WERI-Rb-1 (cell line): ENCODE measurements around the gene SLC35D2.

Source experiments
- DNase-seq: peaks from one replicate; pipeline ENCODE4 v3.0.0-alpha.2; 2020
- H3K27ac ChIP-seq: fragments of 250-450 bp; sonication (Bioruptor Pico); 2 replicates; pipeline ENCODE4 v1.5.1; 2020; ENCODE audit warnings: mild to moderate bottlenecking, moderate library complexity
- H3K27me3 ChIP-seq: fragments of 250-450 bp; sonication (Bioruptor Pico); 2 replicates; pipeline ENCODE4 v1.5.1; 2021; ENCODE audit warnings: mild to moderate bottlenecking, low read depth, moderate library complexity; ENCODE audit not compliant: insufficient read depth, severe bottlenecking
- H3K36me3 ChIP-seq: fragments of 250-450 bp; sonication (Bioruptor Pico); 2 replicates; pipeline ENCODE4 v1.5.1; 2020; ENCODE audit warnings: mild to moderate bottlenecking, moderate library complexity
- H3K4me3 ChIP-seq: 2 replicates; pipeline ENCODE4 v1.5.1; 2011; ENCODE audit warnings: low read depth, mild to moderate bottlenecking, control low read depth, low read length
- H3K9me3 ChIP-seq: fragments of 250-450 bp; sonication (Bioruptor Pico); 2 replicates; pipeline ENCODE4 v1.5.1; 2021; ENCODE audit warnings: mild to moderate bottlenecking, moderate library complexity; ENCODE audit not compliant: severe bottlenecking
- CTCF ChIP-seq: IDR thresholded peaks from 2 replicates; pipeline ENCODE4 v1.5.1; 2011; ENCODE audit warnings: low read depth, mild to moderate bottlenecking, control low read depth, inconsistent platforms, low read length

SLC35D2 gene

GRCh38 chr9:96343515-96344360, 39.8 kb downstream of the SLC35D2 start:
- no peaks in the 10 kb centered on the region for H3K27me3 ChIP-seq
- no peak overlapping the region for H3K4me3 ChIP-seq
- H3K36me3 ChIP-seq = no peaks in the 10 kb centered on the region
- no peak for TF ChIP-seq CTCF
- no peak for DNase-seq
- peaks cover 13% of the 10 kb centered on the region for H3K9me3 ChIP-seq
- H3K27ac ChIP-seq = peak overlapping the region; percentile 61

DNA sequence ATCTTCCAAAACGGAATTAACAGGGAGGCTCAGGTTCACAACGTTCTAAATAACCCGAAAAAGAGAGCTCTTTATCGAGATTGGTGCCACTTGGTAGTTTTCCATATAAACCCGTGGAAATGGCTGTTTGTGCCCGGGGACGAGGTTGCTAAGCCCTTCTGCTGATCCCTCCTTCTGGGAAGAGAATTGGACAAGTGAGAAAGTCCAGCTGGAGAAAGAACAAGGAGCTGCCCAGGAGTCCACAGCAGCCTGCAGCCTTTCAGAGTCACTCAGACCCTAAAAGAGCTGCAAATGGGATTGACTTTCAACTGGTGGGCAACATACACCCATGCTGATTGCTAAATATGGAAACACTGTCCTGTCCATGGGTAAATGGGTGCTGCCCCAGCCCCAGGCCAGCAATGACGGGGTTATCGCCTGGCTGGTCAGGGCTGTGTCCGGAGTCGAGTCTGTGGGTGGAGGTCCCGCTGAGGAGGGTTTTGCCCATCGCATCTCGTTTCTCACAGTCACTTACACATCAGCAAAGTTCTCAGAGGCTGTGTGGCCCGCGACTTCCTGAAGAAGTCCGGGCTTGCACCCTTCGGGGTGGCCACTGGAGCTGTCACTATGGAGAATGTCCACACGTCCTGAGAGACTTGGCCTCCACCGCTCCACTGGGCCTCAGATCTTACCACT, 40.8 kb downstream of the SLC35D2 start:
- no peak overlapping the region for H3K27ac ChIP-seq
- H3K9me3 ChIP-seq = peaks cover 8% of the 10 kb centered on the region
- H3K4me3 ChIP-seq = no peak overlapping the region
- TF ChIP-seq CTCF = no peak
- DNase-seq = no peak
- H3K36me3 ChIP-seq = no peaks in the 10 kb centered on the region
- H3K27me3 ChIP-seq = no peaks in the 10 kb centered on the region

DNA sequence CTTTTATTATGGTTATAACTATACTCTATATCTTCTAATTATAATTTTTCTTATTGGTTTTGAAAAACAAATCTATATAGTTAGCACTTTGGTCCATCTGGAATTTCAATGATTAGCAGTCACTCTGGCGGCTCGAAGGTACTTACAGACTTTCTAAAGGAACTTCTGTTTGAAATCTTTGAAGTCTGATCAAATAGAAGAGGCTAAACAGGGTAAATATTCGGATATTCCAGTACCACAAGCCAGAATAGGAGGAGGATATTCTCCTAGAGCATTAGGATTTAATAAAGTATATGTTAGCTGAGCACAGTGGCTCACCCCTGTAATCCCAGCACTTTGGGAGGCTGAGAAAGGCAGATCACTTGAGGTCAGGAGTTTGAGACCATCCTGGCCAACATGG, 42.8 kb downstream of the SLC35D2 start:
- H3K27ac ChIP-seq = no peak overlapping the region
- H3K27me3 ChIP-seq = no peaks in the 10 kb centered on the region
- no peak for TF ChIP-seq CTCF
- no peak overlapping the region for H3K4me3 ChIP-seq
- DNase-seq = no peak
- H3K36me3 ChIP-seq = no peaks in the 10 kb centered on the region
- peaks cover 5% of the 10 kb centered on the region for H3K9me3 ChIP-seq

DNA sequence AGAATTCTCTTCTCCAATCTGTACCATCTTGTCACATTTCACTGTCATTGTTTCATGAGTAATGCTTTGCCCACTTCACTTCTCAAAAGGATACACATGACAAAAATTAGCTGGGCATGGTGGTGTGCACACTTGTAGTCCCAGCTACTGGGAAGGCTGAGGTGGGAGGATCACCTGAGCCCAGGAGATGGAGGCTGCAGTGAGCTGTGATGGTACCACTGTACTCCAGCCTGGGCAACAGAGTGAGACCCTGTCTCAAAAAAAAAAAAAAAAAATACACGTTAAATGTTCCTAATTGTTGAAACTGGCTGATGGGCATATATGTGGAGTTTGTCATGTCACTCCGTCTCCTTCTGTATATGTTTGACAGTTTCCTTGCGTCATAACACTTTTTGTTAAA, 45.2 kb downstream of the SLC35D2 start:
- DNase-seq = no peak
- Histone ChIP-seq H3K27ac (no peak overlapping the region), H3K4me3 (no peak overlapping the region), H3K27me3 (no peaks in the 10 kb centered on the region), H3K36me3 (no peaks in the 10 kb centered on the region), H3K9me3 (peaks cover 3% of the 10 kb centered on the region)
- TF ChIP-seq CTCF = no peak

- no peaks in the 10 kb centered on the region for H3K27me3 ChIP-seq
- TF ChIP-seq CTCF = no peak
- no peaks in the 10 kb centered on the region for H3K9me3 ChIP-seq
- H3K36me3 ChIP-seq = no peaks in the 10 kb centered on the region
- no peak for DNase-seq
- H3K4me3 ChIP-seq = no peak overlapping the region
- H3K27ac ChIP-seq = no peak overlapping the region
Measured at GRCh38 chr9:96333958-96334357, 49.6 kb downstream of the SLC35D2 start.
